K562 (cell line): Measurements from ENCODE around the gene HIPK2. TPM values are rescaled to one million over a fixed set of nuclear protein-coding genes. Genes with fewer than 3 reads are reported as not detected.

ENCODE experiments used
- ATAC-seq: fragments of 200-7000 bp; cut with Tn5 transposase; 3 replicates; pipeline ENCODE4 v1.9.1; 2020; ENCODE audit warnings: moderate library complexity
- BruUV-seq: library from RNA; stranded (reverse); fragments of 400-500 nt; replicated peaks from 2 replicates; lab custom pipeline; 2021; lab: Mats Ljungman, UMichigan
- CTCF ChIA-PET: fragments of 300-600 bp; formaldehyde crosslinking; extraction: SDS; loops from one replicate; lab custom pipeline; 2021; ENCODE audit warnings: low intra/inter-chr PET ratio; lab: Yijun Ruan, JAX
- POLR2A ChIA-PET: fragments of 300-600, 350-650 bp; sonication (Branson Sonifier 250); formaldehyde crosslinking; extraction: SDS; loops from one replicate; lab custom pipeline; 2021; ENCODE audit warnings: antibody characterized with exemption, inconsistent platforms; lab: Yijun Ruan, JAX
- DNase-seq, 4 experiments: peaks; one replicate each; pipeline versions ENCODE4 v3.0.0 to v3.0.0-alpha.2; 2011 to 2018; ENCODE audit warnings: low spot score in 3 of 4, mixed read lengths in 3 of 4; ENCODE audit errors: extremely low read depth in 1 of 4
- FAIRE-seq: peaks from 2 replicates; lab custom pipeline; 2011; peaks lifted over from hg19 to GRCh38; lab: Jason Lieb, UNC
- H2AFZ ChIP-seq: 2 replicates; pipeline ENCODE4 v1.6.0; 2011; ENCODE audit warnings: low read depth, low read length, control low read depth, inconsistent platforms
- H3K27ac ChIP-seq: fragments of 200-600 bp; 3 replicates; pipeline ENCODE4 v1.8.0; 2011; ENCODE audit warnings: low read depth, mild to moderate bottlenecking, control low read depth, inconsistent platforms, low read length, moderate library complexity, mixed read lengths; ENCODE audit errors: extremely low read depth
- H3K27me3 ChIP-seq, 2 experiments: fragments of 300-600 bp in 1 of 2; 2 replicates in 1 of 2; 3 replicates in 1 of 2; pipeline versions ENCODE4 v1.6.0 to v1.8.0; 2011; ENCODE audit warnings: inconsistent platforms in 2 of 2, low read length in 2 of 2, mild to moderate bottlenecking in 1 of 2, mixed read lengths in 1 of 2, moderate library complexity in 1 of 2; ENCODE audit not compliant: control insufficient read depth in 2 of 2, insufficient read depth in 2 of 2
- H3K36me3 ChIP-seq: fragments of 300-600 bp; 3 replicates; pipeline ENCODE4 v1.8.0; 2011; ENCODE audit warnings: mild to moderate bottlenecking, low read length, inconsistent platforms; ENCODE audit not compliant: control insufficient read depth, insufficient read depth
- H3K4me1 ChIP-seq, 2 experiments: fragments of 200-600 bp in 1 of 2; replicated peaks in 1 of 2; 2 replicates in 1 of 2; 3 replicates in 1 of 2; pipeline versions ENCODE4 v1.5.1 to v1.8.0; 2011; ENCODE audit warnings: inconsistent platforms in 2 of 2, low read length in 2 of 2, mild to moderate bottlenecking in 1 of 2, mixed read lengths in 1 of 2, moderate library complexity in 1 of 2; ENCODE audit not compliant: control insufficient read depth in 2 of 2, insufficient read depth in 2 of 2
- H3K4me2 ChIP-seq: 2 replicates; pipeline ENCODE4 v1.6.1; 2011; ENCODE audit warnings: low read length, control low read depth, inconsistent platforms, mixed read lengths; ENCODE audit not compliant: insufficient read depth
- H3K4me3 ChIP-seq: fragments of 200-600 bp; sonication (generic), shearing (Covaris generic); 2 replicates; pipeline ENCODE4 v1.5.1; 2016; ENCODE audit warnings: control low read depth, inconsistent platforms
- H3K79me2 ChIP-seq: fragments of 200-600 bp; 3 replicates; pipeline ENCODE4 v1.8.0; 2011; ENCODE audit warnings: low read length, inconsistent platforms; ENCODE audit not compliant: control insufficient read depth, insufficient read depth
- H3K9ac ChIP-seq, 2 experiments: 2 replicates each; pipeline versions ENCODE4 v1.6.0 to v1.6.1; 2011; ENCODE audit warnings: low read depth in 2 of 2, low read length in 2 of 2, control low read depth in 1 of 2, inconsistent platforms in 1 of 2, mild to moderate bottlenecking in 1 of 2, mixed read lengths in 1 of 2; ENCODE audit not compliant: insufficient read depth in 1 of 2
- H3K9me1 ChIP-seq: one replicate; pipeline ENCODE4 v1.6.0; 2011; ENCODE audit warnings: inconsistent platforms, mild to moderate bottlenecking, low read length, moderate library complexity; ENCODE audit not compliant: control insufficient read depth, insufficient read depth
- H3K9me3 ChIP-seq: replicated peaks from 2 replicates; pipeline ENCODE4 v1.5.1; 2011; ENCODE audit warnings: low read depth, low read length, inconsistent platforms; ENCODE audit not compliant: control insufficient read depth, insufficient read depth
- H4K20me1 ChIP-seq: replicated peaks from 2 replicates; pipeline ENCODE4 v1.6.1; 2011; ENCODE audit warnings: low read length, inconsistent platforms, mixed read lengths; ENCODE audit not compliant: control insufficient read depth, insufficient read depth
- GTF2B ChIP-seq: IDR thresholded peaks from 2 replicates; pipeline ENCODE4 v1.6.1; 2011; ENCODE audit not compliant: insufficient read length; ENCODE audit errors: extremely low read depth
- PATZ1 ChIP-seq: fragments of 250-450 bp; sonication (Bioruptor Pico); IDR thresholded peaks from 2 replicates; pipeline ENCODE4 v1.5.0; 2020; ENCODE audit warnings: mild to moderate bottlenecking, borderline replicate concordance
- ZNF695 ChIP-seq: fragments of 450-650 bp; formaldehyde crosslinking; IDR thresholded peaks from 2 replicates; pipeline ENCODE4 v1.4.0; 2020; ENCODE audit warnings: mild to moderate bottlenecking, moderate library complexity
- ZNF76 ChIP-seq: fragments of 250-450 bp; sonication (Bioruptor Pico); IDR thresholded peaks from 2 replicates; pipeline ENCODE4 v1.4.0; 2020; ENCODE audit warnings: mild to moderate bottlenecking, moderate library complexity, borderline replicate concordance
- WGBS: fragments of 100-300 bp; shearing (Covaris generic); methylation state at CpG from one replicate; pipeline ENCODE4 v1.1.6; 2016; ENCODE audit warnings: low coverage, mixed read lengths; ENCODE audit not compliant: insufficient coverage; ENCODE audit errors: missing lambda C conversion rate; 5-methylcytosine and 5-hydroxymethylcytosine counted together
- in situ Hi-C: fragments of 300-500 bp; cut with MboI; formaldehyde crosslinking; loops from 4 replicates; pipeline ENCODE4 v1.15.0; 2018; ENCODE audit warnings: inconsistent platforms, mixed read lengths
- intact Hi-C: fragments of 100-400 bp; cut with micrococcal nuclease; formaldehyde crosslinking; loops from 2 replicates; pipeline ENCODE4 v1.14.2; 2022
- polyA plus RNA-seq, 8 experiments: library from polyadenylated mRNA; depleted of rRNA in 4 of 8; stranded (reverse) in 5 of 8; unstranded in 3 of 8; fragments of >200 nt; fragmentation: Nextera tagmentation in 2 of 8; fragmentation: Illumina TruSeq in 1 of 8; extraction: Ambion mirVana in 2 of 8; extraction: Trizol in 1 of 8; gene quantifications; 2 replicates each; pipeline versions ENCODE4 v1.2.1 to v1.2.3, GENCODE V29; 2011 to 2014; ENCODE audit warnings: inconsistent platforms in 1 of 8, missing spikeins in 1 of 8
- total RNA-seq, 7 experiments: library from RNA; depleted of rRNA in 6 of 7; stranded (reverse); fragments of >200 nt in 6 of 7; fragmentation: Illumina TruSeq in 2 of 7; extraction: Trizol in 2 of 7; gene quantifications; 2 replicates each; pipeline versions ENCODE4 v1.2.1 to v1.2.3, GENCODE V29; 2011 to 2021; ENCODE audit warnings: low replicate concordance in 1 of 7

Gene HIPK2
- total and polyA plus RNA-seq, 9 of the 15 experiments (the other 6 are each of a cell fraction or from before 2014, with no cell fraction given): 0.69 to 19.8 (median 5.1) TPM

- no peaks in the 10 kb centered on the region for H3K27me3 ChIP-seq
- no peak overlapping the region for H3K4me2 ChIP-seq
- H3K79me2 ChIP-seq: no peaks in the 10 kb centered on the region
- ChIA-PET POLR2A (interaction anchor here (0.9 kb wide), 1 partner anchor 378 kb away, joined by 3 read pairs; no protein-coding TSS in a partner anchor), CTCF (no interaction called here)
- H2AFZ ChIP-seq: no peak overlapping the region
- 65% methylated on average over 4 of the region's 4 CpGs for WGBS
- no peak overlapping the region for H3K27ac ChIP-seq
- no peak overlapping the region for H3K4me3 ChIP-seq
- no peak for TF ChIP-seq ZNF76 (CRISPR knock-in tag)
- TF ChIP-seq GTF2B: no peak
- no peak for TF ChIP-seq PATZ1 (CRISPR knock-in tag)
- TF ChIP-seq ZNF695 (CRISPR knock-in tag): no peak
- H4K20me1 ChIP-seq: no peaks in the 10 kb centered on the region
- no peaks in the 10 kb centered on the region for H3K9me3 ChIP-seq
- ATAC-seq (no peak), FAIRE-seq (no peak), DNase-seq (no peak)
- intact Hi-C loops (no loop called here), in situ Hi-C loops (no loop called here)
- BruUV-seq: no TSS peak
- H3K36me3 ChIP-seq: peaks cover 23% of the 10 kb centered on the region
- H3K4me1 ChIP-seq: peaks cover 13 to 25% of the 10 kb centered on the region in 2 experiments; a peak in 4 of 5 replicates
- H3K9me1 ChIP-seq: no peaks in the 10 kb centered on the region
- H3K9ac ChIP-seq: no peak overlapping the region
These were observed 150.0 kb downstream of the HIPK2 start for GRCh38 chr7:139627831-139628230.
